Retinal pigment epithelial cell (primary cell): ENCODE data around the gene CCT4.
"Not testable (repeated sequence)": the region's sequence is repeated elsewhere in the genome, so short reads cannot be mapped to it uniquely, and the experiment has no call there.

Source experiments
- DNase-seq: peaks from one replicate; pipeline ENCODE4 v3.0.0-alpha.2; 2010; ENCODE audit warnings: low read depth
- H3K4me3 ChIP-seq: 2 replicates; pipeline ENCODE4 v1.5.1; 2011; ENCODE audit warnings: mild to moderate bottlenecking, low read length, control low read depth, moderate library complexity
- TF ChIP-seq, protein P1 (sequence below): conservative IDR thresholded peaks from 2 replicates; pipeline ENCODE4 v1.5.1; 2011; ENCODE audit warnings: low read depth, low read length, control low read depth, inconsistent platforms

The CCT4 gene

DNA sequence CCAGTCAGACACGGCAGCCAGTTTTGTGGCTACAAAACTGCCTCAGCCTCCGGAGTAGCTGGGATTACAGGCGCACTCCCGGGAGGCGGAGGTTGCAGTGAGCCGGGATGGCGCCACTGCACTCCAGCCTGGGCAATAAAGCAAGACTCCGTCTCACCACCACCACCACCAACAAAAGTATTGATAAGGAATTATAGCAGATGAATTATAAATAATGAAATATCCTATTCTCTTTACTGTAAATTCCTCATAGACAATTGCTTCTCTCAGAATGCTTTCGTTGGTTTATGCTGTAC is 33.2 kb downstream of the CCT4 start:
- no peak for DNase-seq
- H3K4me3 ChIP-seq = peak overlapping the region; percentile 78
- TF ChIP-seq, protein P1, sequence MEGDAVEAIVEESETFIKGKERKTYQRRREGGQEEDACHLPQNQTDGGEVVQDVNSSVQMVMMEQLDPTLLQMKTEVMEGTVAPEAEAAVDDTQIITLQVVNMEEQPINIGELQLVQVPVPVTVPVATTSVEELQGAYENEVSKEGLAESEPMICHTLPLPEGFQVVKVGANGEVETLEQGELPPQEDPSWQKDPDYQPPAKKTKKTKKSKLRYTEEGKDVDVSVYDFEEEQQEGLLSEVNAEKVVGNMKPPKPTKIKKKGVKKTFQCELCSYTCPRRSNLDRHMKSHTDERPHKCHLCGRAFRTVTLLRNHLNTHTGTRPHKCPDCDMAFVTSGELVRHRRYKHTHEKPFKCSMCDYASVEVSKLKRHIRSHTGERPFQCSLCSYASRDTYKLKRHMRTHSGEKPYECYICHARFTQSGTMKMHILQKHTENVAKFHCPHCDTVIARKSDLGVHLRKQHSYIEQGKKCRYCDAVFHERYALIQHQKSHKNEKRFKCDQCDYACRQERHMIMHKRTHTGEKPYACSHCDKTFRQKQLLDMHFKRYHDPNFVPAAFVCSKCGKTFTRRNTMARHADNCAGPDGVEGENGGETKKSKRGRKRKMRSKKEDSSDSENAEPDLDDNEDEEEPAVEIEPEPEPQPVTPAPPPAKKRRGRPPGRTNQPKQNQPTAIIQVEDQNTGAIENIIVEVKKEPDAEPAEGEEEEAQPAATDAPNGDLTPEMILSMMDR = no peak

DNA sequence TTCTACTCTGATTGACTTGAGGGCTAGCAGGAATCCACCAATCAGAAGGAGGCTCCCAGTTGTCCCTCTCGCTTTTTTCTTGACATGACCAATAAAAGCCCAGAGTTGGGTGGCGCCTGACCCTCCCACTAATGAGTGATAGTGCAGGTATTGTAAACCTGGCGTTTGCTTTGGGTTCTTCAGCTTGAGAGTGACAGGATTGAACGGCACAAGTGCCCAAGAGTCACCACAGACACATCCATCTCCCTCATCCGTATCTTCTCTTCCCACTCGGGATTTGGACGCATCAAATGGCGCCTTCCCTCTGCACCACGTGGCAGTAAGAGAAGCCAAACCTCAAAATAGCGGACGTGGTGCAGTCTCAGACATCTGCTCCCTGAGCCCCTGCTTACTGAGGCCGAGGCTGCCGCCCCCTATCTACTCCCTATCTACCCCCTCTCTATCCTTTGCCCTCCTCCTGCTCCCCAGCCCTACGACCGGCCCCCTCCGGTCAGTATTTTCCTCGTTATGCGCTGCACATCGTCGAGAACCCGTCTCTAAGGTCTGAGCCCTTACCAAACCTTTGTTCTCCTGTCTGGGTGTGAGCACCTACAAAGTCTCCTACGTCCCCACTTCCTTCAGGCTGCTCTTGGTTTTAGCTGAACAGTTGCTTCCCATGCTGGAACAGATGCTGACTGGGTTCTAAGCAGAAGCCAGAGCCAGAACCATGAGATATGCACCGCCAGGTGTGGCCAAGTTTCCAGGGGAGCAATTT is 33.7 kb downstream of the CCT4 start:
- TF ChIP-seq, protein P1 = peak; percentile 9
- DNase-seq = peak; percentile 92
- H3K4me3 ChIP-seq = peak overlapping the region; percentile 78

DNA sequence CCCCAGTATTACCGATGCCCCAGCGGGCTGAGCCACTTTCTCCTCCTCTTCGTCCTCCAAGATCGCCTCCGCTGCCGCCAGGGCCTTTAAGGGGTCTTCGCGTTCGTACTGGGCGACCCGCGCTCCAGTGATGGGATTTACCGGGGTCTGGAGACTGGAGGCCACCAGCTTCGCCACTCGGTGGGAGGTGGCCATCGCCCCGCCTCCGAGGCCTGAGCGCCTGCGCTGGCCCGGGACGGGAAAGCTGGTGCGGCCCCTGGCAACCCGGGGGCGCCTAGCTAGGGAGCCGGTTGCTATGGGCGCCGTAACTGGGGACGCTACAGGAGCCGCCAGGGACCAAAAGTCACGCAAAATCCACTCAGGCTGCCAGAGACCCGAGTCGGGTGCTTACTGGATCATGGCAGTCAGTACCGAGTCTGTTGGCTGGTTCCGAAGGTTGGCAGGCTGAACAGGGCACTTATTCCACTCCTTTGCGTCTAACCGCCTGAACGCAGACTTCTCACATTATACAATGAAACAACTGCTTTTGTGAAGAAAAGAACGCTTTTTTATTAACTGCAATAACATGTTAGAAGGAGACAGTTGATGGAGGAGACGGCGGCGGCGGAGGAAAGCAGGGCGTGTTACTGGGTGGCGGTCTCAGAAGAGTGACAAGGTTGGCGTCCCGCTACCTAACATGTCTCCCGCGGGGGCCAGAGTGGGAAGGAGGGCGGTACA is 34.5 kb downstream of the CCT4 start, which contains the start of gene FAM161A:
FAM161A (minus strand) TSS at position 214 of the 717 bp plus-strand sequence; CDS start at position 195, 19 bp downstream.
- peak; percentile 43 for DNase-seq
- TF ChIP-seq, protein P1 = no peak

DNA sequence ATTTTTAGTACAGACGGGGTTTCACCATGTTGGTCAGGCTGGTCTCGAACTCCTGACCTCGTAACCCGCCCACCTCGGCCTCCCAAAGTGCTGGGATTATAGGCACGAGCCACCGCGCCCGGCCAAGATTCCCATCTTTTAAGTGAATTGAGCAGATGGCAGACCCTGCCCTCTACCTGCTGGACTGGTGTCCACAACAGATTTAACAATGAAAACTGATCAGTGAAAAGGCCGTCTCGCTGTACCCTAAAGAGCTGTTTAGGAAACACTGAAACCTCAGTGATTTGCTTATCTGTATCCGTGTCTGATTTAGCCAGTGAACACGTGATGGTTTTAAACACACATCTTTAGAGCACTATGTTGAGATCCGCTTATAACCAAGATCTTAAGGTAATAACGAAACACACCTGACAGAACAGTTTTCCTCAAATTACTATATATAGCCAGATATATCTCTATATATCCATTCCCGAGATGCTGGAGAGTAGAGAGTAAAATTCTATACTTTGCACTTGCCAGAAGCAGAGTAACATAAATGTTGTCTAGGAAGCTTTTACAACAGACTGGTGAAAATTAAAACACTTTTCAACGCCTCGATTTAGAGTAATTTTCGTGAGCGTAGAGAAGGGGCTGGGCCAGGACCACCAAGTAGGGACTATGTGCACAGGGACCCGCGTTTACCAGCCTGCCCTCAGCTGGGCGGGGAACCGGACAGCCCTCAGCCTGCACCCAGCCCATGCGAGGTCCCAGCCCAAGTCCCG is 35.2 kb downstream of the CCT4 start:
- H3K4me3 ChIP-seq = peak overlapping the region; percentile 78
- DNase-seq = peak; percentile 10
- TF ChIP-seq, protein P1 = peak; percentile 28

More for the DNA sequence above, 34.5 kb downstream of the CCT4 start, which contains the start of gene FAM161A:
- H3K4me3 ChIP-seq = peak within 1 kb of the TSS; percentile 78

DNA sequence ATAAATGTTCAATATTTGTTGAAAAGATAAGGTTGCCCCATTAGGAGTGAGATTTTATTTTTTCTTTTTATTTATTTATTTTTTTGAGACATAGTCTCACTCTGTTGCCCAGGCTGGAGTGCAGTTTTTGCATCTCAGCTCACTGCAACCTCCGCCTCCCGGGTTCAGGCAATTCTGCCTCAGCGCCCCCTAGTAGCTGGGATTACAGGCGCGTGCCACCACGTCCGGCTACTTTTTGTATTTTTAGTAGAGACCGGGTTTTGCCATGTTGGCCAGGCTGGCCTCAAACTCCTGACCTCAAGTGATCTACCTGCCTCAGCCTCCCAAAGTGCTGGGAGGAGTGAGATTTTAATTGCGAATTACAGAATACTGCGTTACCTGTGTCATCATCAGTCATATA is 37.2 kb downstream of the CCT4 start:
- H3K4me3 ChIP-seq, DNase-seq: not testable (repeated sequence)

DNA sequence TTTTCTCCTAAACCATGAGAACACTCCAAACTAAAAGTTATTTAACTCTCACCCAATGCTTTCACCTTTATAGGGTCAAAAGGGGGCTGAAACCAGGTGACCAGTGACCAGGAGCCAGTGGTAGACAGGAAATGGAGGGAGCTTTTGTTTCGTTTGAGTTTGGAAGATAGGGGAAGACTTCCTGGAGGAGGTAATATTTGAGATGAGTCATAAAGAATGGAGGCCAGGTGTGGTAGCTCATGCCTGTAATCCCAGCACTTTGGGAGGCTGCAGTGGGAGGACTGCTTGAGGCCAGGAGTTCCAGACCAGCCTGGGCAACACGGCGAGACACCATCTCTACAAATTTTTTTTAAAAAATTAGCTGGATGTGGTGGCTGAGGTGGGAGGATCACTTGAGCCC is 43.1 kb downstream of the CCT4 start:
- TF ChIP-seq, protein P1 = no peak
- DNase-seq = no peak
- H3K4me3 ChIP-seq = no peak overlapping the region

DNA sequence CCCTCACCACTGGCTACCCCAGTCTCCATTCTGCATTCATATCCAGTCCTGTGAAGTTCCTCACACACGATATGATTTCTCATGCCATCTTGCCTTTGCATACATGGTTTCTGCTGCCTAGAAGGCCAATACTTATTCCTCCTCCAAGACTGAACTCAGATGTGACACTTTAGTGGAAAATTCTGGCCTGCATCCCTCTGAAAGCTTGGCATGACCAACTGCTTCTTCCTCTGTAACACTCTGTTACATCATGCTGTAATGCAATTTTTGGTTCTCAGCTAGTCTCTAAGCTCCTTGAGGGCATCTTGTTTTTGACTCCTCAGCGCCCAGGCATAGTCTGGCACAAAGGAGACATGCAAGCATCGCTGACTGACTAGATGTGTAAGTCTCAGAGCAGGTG is 47.2 kb downstream of the CCT4 start:
- no peak overlapping the region for H3K4me3 ChIP-seq
- TF ChIP-seq, protein P1 = no peak
- no peak for DNase-seq
